HFFc6 (cell line): ENCODE data around the gene AMOTL1. TPM values are rescaled to one million over a fixed set of nuclear protein-coding genes. Genes with fewer than 3 reads are reported as not detected.
"Not testable (repeated sequence)": the region's sequence is repeated elsewhere in the genome, so short reads cannot be mapped to it uniquely, and the experiment has no call there.

ENCODE experiments used
- DNase-seq: peaks from one replicate; pipeline ENCODE4 v3.0.0-alpha.2; 2018
- H3K27ac Mint-ChIP-seq: 2 replicates; pipeline ENCODE4 v1.8.0; 2020; ENCODE audit warnings: mild to moderate bottlenecking, mixed read lengths
- H3K27me3 Mint-ChIP-seq: 2 replicates; pipeline ENCODE4 v1.8.0; 2021; ENCODE audit warnings: mild to moderate bottlenecking, moderate library complexity, mixed read lengths; ENCODE audit not compliant: insufficient read depth
- H3K36me3 Mint-ChIP-seq: 2 replicates; pipeline ENCODE4 v1.8.0; 2021; ENCODE audit warnings: low read depth, mixed read lengths
- H3K4me1 Mint-ChIP-seq: 2 replicates; pipeline ENCODE4 v1.8.0; 2020; ENCODE audit warnings: low read depth, mixed read lengths
- H3K4me3 Mint-ChIP-seq: 2 replicates; pipeline ENCODE4 v1.8.0; 2020; ENCODE audit warnings: mild to moderate bottlenecking, moderate library complexity, mixed read lengths
- H3K9me3 Mint-ChIP-seq: 2 replicates; pipeline ENCODE4 v1.8.0; 2020; ENCODE audit warnings: mild to moderate bottlenecking, mixed read lengths
- total RNA-seq, 6 experiments: library from RNA; stranded (reverse); fragmentation: NEBNext Ultra II Directional; extraction: Animal tissue kit (Norgen Biotek cat#: 25700); gene quantifications; 2 replicates in 1 of 6; 3 replicates in 5 of 6; pipeline ENCODE4 v1.2.3, GENCODE V29; 2021
- TF ChIP-seq, protein P1 (sequence below): fragments of 200-600 bp; sonication (generic); IDR thresholded peaks from 2 replicates; pipeline ENCODE4 v1.5.0; 2021; ENCODE audit warnings: antibody characterized with exemption, mild to moderate bottlenecking

Gene AMOTL1
- total RNA-seq, 6 experiments from 2014 or later = 43.1 to 65.9 (median 48.4) TPM

DNA sequence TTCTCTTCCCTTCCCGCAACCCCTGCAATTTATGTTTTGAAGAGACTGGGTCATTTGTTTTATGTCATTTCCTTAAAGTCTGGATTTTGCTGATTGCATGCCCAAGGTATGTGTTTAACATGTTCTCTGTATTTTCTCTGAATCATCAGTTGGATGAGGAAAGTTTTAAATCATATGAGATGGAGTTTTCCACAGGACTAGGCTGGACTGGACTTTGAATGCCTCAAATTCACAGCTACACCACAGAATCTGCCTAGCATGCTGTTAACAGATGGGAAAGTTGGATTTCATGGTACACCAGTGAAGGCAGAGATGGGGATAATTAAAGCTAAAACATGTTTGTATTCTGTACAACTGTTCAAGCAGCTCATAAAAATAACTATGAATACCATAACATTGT lies 142.6 kb downstream of the AMOTL1 start:
- H3K9me3 Mint-ChIP-seq = no peaks in the 10 kb centered on the region
- TF ChIP-seq, protein P1, sequence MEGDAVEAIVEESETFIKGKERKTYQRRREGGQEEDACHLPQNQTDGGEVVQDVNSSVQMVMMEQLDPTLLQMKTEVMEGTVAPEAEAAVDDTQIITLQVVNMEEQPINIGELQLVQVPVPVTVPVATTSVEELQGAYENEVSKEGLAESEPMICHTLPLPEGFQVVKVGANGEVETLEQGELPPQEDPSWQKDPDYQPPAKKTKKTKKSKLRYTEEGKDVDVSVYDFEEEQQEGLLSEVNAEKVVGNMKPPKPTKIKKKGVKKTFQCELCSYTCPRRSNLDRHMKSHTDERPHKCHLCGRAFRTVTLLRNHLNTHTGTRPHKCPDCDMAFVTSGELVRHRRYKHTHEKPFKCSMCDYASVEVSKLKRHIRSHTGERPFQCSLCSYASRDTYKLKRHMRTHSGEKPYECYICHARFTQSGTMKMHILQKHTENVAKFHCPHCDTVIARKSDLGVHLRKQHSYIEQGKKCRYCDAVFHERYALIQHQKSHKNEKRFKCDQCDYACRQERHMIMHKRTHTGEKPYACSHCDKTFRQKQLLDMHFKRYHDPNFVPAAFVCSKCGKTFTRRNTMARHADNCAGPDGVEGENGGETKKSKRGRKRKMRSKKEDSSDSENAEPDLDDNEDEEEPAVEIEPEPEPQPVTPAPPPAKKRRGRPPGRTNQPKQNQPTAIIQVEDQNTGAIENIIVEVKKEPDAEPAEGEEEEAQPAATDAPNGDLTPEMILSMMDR = no peak
- no peak overlapping the region for H3K4me3 Mint-ChIP-seq
- peaks cover 6% of the 10 kb centered on the region; the same call in 1 of the 2 replicates for H3K36me3 Mint-ChIP-seq
- peaks cover 33% of the 10 kb centered on the region for H3K4me1 Mint-ChIP-seq
- no peaks in the 10 kb centered on the region for H3K27me3 Mint-ChIP-seq
- DNase-seq = peak; percentile 68
- peak overlapping the region; percentile 52 for H3K27ac Mint-ChIP-seq

DNA sequence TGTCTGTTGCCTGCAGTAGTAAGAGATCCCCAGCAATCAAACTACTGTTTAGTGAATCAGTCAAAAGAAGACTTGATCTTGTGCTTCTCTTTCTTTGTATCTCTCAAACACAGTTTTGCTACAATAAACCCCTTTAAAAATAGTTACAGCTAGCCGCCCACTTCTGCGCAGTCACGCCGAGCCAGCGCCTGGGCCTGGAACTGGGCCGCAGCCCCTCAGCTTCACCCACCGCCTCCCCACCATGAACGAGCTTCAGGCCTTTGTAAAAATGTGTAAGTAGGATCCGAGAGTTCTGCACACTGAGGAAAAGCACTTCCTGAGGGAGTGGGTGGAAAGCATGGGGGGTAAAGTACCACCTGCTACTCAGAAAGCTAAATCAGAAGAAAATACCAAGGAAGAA lies 144.7 kb downstream of the AMOTL1 start:
- TF ChIP-seq, protein P1 = no peak
- Mint-ChIP-seq H3K9me3 (no peaks in the 10 kb centered on the region), H3K27ac (no peak overlapping the region), H3K4me1 (peaks cover 33% of the 10 kb centered on the region), H3K36me3 (peaks cover 4% of the 10 kb centered on the region; the same call in 1 of the 2 replicates), H3K27me3 (no peaks in the 10 kb centered on the region), H3K4me3 (no peak overlapping the region)
- no peak for DNase-seq

DNA sequence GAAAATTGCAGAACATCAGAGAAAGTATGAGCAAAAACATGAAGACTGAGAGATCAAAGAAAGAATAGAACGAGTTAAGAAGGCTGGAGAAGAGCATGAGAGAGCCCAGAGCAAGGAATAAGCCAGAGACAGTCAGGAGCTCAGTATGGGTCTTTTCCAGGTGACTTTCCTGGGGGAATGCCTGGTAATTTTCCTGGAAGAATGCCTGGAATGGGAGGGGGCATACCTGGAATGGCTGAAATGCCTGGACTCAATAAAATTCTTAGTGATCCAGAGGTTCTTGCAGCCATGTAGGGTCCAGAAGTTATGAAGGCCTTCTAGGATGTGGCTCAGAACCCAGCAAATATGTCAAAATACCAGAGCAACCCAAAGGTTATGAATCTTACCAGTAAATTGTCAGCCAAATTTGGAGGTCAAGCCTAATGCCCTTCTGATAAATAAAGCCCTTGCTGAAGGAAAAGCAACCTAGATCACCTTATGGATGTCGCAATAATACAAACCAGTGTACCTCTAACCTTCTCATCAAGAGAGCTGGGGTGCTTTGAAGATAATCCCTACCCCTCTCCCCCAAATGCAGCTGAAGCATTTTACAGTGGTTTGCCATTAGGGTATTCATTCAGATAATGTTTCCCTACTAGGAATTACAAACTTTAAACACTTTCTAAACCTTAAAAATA lies 145.7 kb downstream of the AMOTL1 start:
- H3K4me3 Mint-ChIP-seq, H3K27ac Mint-ChIP-seq: not testable (repeated sequence)
- peaks cover 25% of the 10 kb centered on the region for H3K4me1 Mint-ChIP-seq

DNA sequence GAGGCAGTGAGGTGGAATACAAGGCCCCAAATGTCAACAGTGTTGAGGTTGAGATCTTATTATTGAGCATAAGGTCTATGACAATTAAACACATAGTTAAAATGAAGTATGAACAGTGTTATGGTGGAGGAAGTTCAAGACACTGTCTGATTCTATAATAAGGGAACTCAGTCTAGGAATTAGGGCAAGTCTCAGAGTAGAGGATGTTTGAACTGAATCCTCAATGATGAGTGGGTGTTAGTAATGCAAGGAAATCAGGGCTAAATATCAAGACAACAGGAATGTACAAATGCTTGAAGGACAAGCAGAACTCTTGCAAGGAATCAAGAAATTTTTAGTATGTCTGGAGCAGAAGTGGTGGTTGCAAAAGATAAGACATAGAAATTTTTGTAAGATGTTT lies 152.2 kb downstream of the AMOTL1 start:
- H3K9me3 Mint-ChIP-seq = no peaks in the 10 kb centered on the region
- DNase-seq = no peak
- H3K4me1 Mint-ChIP-seq = peaks cover 13% of the 10 kb centered on the region
- no peak overlapping the region for H3K27ac Mint-ChIP-seq
- TF ChIP-seq, protein P1 = no peak
- H3K36me3 Mint-ChIP-seq = no peaks in the 10 kb centered on the region
- H3K4me3 Mint-ChIP-seq = no peak overlapping the region
- H3K27me3 Mint-ChIP-seq = peaks cover 1% of the 10 kb centered on the region; the same call in 1 of the 2 replicates

More for the DNA sequence above, 145.7 kb downstream of the AMOTL1 start:
- not testable (repeated sequence) for H3K9me3 Mint-ChIP-seq, H3K27me3 Mint-ChIP-seq, DNase-seq, H3K36me3 Mint-ChIP-seq

DNA sequence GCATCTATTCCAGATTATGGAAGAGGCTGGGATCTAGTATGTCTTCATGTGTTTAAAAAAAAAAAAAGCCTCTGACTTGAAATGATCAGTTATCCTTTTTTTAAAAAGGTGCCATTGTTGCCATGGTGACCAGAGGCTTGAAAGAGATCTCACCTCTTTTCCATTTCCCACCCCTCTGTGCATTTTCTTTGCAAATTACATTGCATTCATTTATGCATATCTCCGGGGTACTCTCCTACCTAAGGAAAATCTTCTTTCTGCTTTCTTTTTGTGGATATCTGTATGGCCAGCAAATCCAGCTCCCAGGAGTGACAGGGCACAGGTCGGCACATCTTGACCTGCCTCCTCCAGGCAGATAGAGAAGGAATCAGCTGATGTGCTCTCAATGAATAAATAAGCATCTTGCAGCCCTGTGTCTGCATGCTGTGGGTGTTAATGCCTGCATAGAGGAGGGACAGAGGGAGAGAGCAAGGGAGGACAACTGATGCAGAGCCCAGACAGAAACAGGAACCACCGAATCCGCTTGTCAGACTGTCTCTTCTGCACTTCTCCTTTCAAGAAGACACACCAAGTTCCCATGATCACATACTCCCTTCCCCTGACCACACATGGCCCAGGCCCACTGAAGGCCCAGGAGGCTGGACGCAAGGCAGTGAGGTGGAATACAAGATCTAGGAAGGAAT lies 154.3 kb downstream of the AMOTL1 start:
- no peak for DNase-seq
- H3K9me3 Mint-ChIP-seq = no peaks in the 10 kb centered on the region
- no peak overlapping the region for H3K27ac Mint-ChIP-seq
- peaks cover 34% of the 10 kb centered on the region for H3K4me1 Mint-ChIP-seq
- peaks cover 1% of the 10 kb centered on the region; the same call in 1 of the 2 replicates for H3K27me3 Mint-ChIP-seq
- H3K36me3 Mint-ChIP-seq = 0 out of 2 replicates have a peak, but pooled peaks cover 5% of the 10 kb centered on the region
- TF ChIP-seq, protein P1 = no peak
- H3K4me3 Mint-ChIP-seq = no peak overlapping the region

DNA sequence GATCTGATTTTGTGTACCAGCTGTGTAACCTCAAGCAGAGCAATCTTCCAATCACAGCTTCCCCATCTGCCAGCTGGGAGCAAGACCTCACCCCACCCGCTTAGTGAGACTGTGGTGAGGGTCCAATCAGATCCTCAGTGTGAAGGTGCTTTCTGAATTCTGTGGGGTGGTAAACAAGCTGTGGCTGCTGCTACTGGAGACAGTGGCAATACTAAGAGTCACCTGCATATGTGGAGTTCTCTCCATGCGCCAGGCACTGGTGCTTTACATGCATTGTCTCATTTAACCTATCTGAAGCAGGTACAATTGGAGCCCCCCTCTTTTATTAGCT lies 154.8 kb downstream of the AMOTL1 start:
- no peak overlapping the region for H3K4me3 Mint-ChIP-seq
- TF ChIP-seq, protein P1 = no peak
- DNase-seq = no peak
- H3K36me3 Mint-ChIP-seq = 0 out of 2 replicates have a peak, but pooled peaks cover 5% of the 10 kb centered on the region
- no peaks in the 10 kb centered on the region for H3K9me3 Mint-ChIP-seq
- H3K4me1 Mint-ChIP-seq = peaks cover 39% of the 10 kb centered on the region
- H3K27ac Mint-ChIP-seq = no peak overlapping the region
- H3K27me3 Mint-ChIP-seq = peaks cover 1% of the 10 kb centered on the region; the same call in 1 of the 2 replicates
